NAMALWA (cell line): Measurements from ENCODE around the gene CLPX.
"Not testable (repeated sequence)": the region's sequence is repeated elsewhere in the genome, so short reads cannot be mapped to it uniquely, and the experiment has no call there.

Source experiments
- DNase-seq: peaks from one replicate; pipeline ENCODE4 v3.0.0-alpha.2; 2015; ENCODE audit warnings: low spot score

The CLPX gene

GRCh38 chr15:65101411-65101890 is 83.7 kb downstream of the CLPX start:
- peak; percentile 59 for DNase-seq

- no peak for DNase-seq
Observed at GRCh38 chr15:65100442-65100841, 84.7 kb downstream of the CLPX start.

GRCh38 chr15:65099801-65100200 is 85.3 kb downstream of the CLPX start:
- not testable (repeated sequence) for DNase-seq

GRCh38 chr15:65099336-65099735 is 85.8 kb downstream of the CLPX start:
- DNase-seq = no peak
